ENCODE measurements around the gene NPC1.

NPC1 gene

GRCh38 chr18:23573626-23574431, 12.5 kb downstream of the NPC1 start:
- Histone ChIP-seq H3K9ac (no peak overlapping the region), H3K4me1 (peaks cover 25% of the 10 kb centered on the region), H3K27ac (peak overlapping the region; percentile 47), H3K36me3 (ENCODE audit: control insufficient read depth, insufficient read depth, low read length) (no peaks in the 10 kb centered on the region), H3K4me3 (ENCODE audit: low read depth, low read length) (peak overlapping the region; percentile 33), H3K79me2 (peaks cover 29% of the 10 kb centered on the region), H3K9me3 (ENCODE audit: control insufficient read depth, low read length) (no peaks in the 10 kb centered on the region), H3K27me3 (ENCODE audit: control insufficient read depth, insufficient read depth, low read length) (no peaks in the 10 kb centered on the region), H2AFZ (no peak overlapping the region), H3K4me2 (ENCODE audit: low read length) (peak overlapping the region; percentile 59)
- TF ChIP-seq CTCF (IDR thresholded peaks at IDR 0.05), result no peak

- H3K27me3 ChIP-seq (ENCODE audit: control insufficient read depth, insufficient read depth, low read length), result no peaks in the 10 kb centered on the region
- no peaks in the 10 kb centered on the region for H3K9me3 ChIP-seq (ENCODE audit: control insufficient read depth, low read length)
- peak overlapping the region; percentile 48 for H3K27ac ChIP-seq
- no peaks in the 10 kb centered on the region for H3K36me3 ChIP-seq (ENCODE audit: control insufficient read depth, insufficient read depth, low read length)
- peak overlapping the region; percentile 33 for H3K4me3 ChIP-seq (ENCODE audit: low read depth, low read length)
- no peak overlapping the region for H2AFZ ChIP-seq
- peaks cover 25% of the 10 kb centered on the region for H3K4me1 ChIP-seq
- TF ChIP-seq CTCF (IDR thresholded peaks at IDR 0.05), result no peak
- no peak overlapping the region for H3K9ac ChIP-seq
- peak overlapping the region; percentile 59 for H3K4me2 ChIP-seq (ENCODE audit: low read length)
- H3K79me2 ChIP-seq, result peaks cover 21% of the 10 kb centered on the region
Measured at GRCh38 chr18:23573020-23573419, 13.3 kb downstream of the NPC1 start.

GRCh38 chr18:23572570-23572969, 13.7 kb downstream of the NPC1 start:
- Histone ChIP-seq H3K4me2 (ENCODE audit: low read length) (peak overlapping the region; percentile 59), H3K79me2 (peaks cover 21% of the 10 kb centered on the region), H3K9ac (no peak overlapping the region), H3K27ac (peak overlapping the region; percentile 48), H3K4me3 (ENCODE audit: low read depth, low read length) (peak overlapping the region; percentile 33), H3K9me3 (ENCODE audit: control insufficient read depth, low read length) (no peaks in the 10 kb centered on the region), H3K4me1 (peaks cover 25% of the 10 kb centered on the region), H3K36me3 (ENCODE audit: control insufficient read depth, insufficient read depth, low read length) (no peaks in the 10 kb centered on the region), H2AFZ (no peak overlapping the region), H3K27me3 (ENCODE audit: control insufficient read depth, insufficient read depth, low read length) (no peaks in the 10 kb centered on the region)
- no peak for TF ChIP-seq CTCF (IDR thresholded peaks at IDR 0.05)

- Histone ChIP-seq H3K9me3 (ENCODE audit: control insufficient read depth, low read length) (no peaks in the 10 kb centered on the region), H3K9ac (no peak overlapping the region), H3K27me3 (ENCODE audit: control insufficient read depth, insufficient read depth, low read length) (no peaks in the 10 kb centered on the region), H3K27ac (no peak overlapping the region), H3K4me3 (ENCODE audit: low read depth, low read length) (no peak overlapping the region), H3K4me2 (ENCODE audit: low read length) (no peak overlapping the region), H3K79me2 (peaks cover 21% of the 10 kb centered on the region), H3K4me1 (peaks cover 25% of the 10 kb centered on the region), H2AFZ (no peak overlapping the region), H3K36me3 (ENCODE audit: control insufficient read depth, insufficient read depth, low read length) (no peaks in the 10 kb centered on the region)
- TF ChIP-seq CTCF (IDR thresholded peaks at IDR 0.05), result no peak
Measured at GRCh38 chr18:23572012-23572411, 14.3 kb downstream of the NPC1 start.
